ENCODE measurements around the gene DPYSL4.

DPYSL4 gene

GRCh38 chr10:132231656-132232022 is 44.9 kb downstream of the DPYSL4 start:
- in situ Hi-C loops (cut with HindIII; ENCODE audit: low pct_unique_long_range_greater_than_20kb, low sequenced_read_pairs) = no loop called here
- TF ChIP-seq JUND (IDR thresholded peaks at IDR 0.05; ENCODE audit: low read depth) = no peak
- DNase-seq (ENCODE audit: low read depth in 1 of 2, low spot score in 1 of 2) = no peak

GRCh38 chr10:132232023-132232951 is 45.5 kb downstream of the DPYSL4 start:
- in situ Hi-C loops (cut with HindIII; ENCODE audit: low pct_unique_long_range_greater_than_20kb, low sequenced_read_pairs) = no loop called here
- no peak for TF ChIP-seq JUND (IDR thresholded peaks at IDR 0.05; ENCODE audit: low read depth)
- DNase-seq (ENCODE audit: low read depth in 1 of 2, low spot score in 1 of 2) = no peak

DNA sequence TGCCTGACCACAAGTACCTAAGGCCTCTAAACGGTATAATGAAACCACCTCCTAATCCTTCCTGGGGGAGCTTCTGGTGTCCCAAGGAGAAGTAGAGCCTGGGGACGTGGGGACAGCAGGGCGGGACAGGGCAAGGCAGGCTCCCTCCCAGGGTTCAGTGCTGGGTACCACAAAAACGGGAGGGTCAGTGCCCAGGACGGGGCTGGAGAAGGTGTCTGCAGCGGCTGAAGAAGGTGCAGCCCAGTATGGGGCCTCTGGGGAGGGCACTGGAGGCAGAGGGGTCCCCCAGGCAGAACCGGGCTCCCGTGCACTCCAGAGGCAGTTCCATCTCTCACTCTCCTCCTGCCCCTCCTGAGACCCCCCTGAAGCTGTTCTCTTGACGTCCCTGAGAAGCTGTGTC is 46.2 kb downstream of the DPYSL4 start:
- in situ Hi-C loops (cut with HindIII; ENCODE audit: low pct_unique_long_range_greater_than_20kb, low sequenced_read_pairs) = no loop called here
- no peak for DNase-seq (ENCODE audit: low read depth in 1 of 2, low spot score in 1 of 2)
- no peak for TF ChIP-seq JUND (IDR thresholded peaks at IDR 0.05; ENCODE audit: low read depth)

- TF ChIP-seq JUND (IDR thresholded peaks at IDR 0.05; ENCODE audit: low read depth) = no peak
- DNase-seq (ENCODE audit: low read depth in 1 of 2, low spot score in 1 of 2) = no peak
- in situ Hi-C loops (cut with HindIII; ENCODE audit: low pct_unique_long_range_greater_than_20kb, low sequenced_read_pairs) = no loop called here
Measured at GRCh38 chr10:132233501-132234085, 46.8 kb downstream of the DPYSL4 start.

- TF ChIP-seq JUND (IDR thresholded peaks at IDR 0.05; ENCODE audit: low read depth) = no peak
- no peak for DNase-seq (ENCODE audit: low read depth in 1 of 2, low spot score in 1 of 2)
- in situ Hi-C loops (cut with HindIII; ENCODE audit: low pct_unique_long_range_greater_than_20kb, low sequenced_read_pairs) = no loop called here
Measured at GRCh38 chr10:132234860-132235259, 48.1 kb downstream of the DPYSL4 start.

DNA sequence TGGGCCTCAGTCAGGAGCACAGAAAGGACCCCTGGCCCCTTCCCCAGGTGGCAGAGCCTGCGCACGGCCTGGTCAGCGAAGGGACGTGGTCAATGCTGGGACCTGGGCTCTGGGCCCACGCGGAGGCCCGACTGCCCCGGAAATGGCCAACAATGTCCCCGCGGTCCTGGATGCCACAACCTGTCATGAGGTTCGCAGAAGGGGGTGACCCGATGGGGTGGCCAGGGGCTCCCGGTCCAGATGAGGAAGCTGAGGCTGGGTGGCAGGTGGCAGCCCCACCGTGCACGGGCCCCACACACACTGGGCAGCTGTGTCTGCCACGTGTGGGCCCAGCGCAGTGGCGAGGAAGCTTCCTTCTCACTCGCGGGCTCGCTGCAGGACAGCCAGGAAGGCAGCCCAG is 49.4 kb downstream of the DPYSL4 start:
- no peak for TF ChIP-seq JUND (IDR thresholded peaks at IDR 0.05; ENCODE audit: low read depth)
- in situ Hi-C loops (cut with HindIII; ENCODE audit: low pct_unique_long_range_greater_than_20kb, low sequenced_read_pairs) = no loop called here
- DNase-seq (ENCODE audit: low read depth in 1 of 2, low spot score in 1 of 2) = no peak

- no peak for DNase-seq (ENCODE audit: low read depth in 1 of 2, low spot score in 1 of 2)
- no peak for TF ChIP-seq JUND (IDR thresholded peaks at IDR 0.05; ENCODE audit: low read depth)
- in situ Hi-C loops (cut with HindIII; ENCODE audit: low pct_unique_long_range_greater_than_20kb, low sequenced_read_pairs) = no loop called here
Measured at GRCh38 chr10:132236881-132237280, 50.1 kb downstream of the DPYSL4 start.

DNA sequence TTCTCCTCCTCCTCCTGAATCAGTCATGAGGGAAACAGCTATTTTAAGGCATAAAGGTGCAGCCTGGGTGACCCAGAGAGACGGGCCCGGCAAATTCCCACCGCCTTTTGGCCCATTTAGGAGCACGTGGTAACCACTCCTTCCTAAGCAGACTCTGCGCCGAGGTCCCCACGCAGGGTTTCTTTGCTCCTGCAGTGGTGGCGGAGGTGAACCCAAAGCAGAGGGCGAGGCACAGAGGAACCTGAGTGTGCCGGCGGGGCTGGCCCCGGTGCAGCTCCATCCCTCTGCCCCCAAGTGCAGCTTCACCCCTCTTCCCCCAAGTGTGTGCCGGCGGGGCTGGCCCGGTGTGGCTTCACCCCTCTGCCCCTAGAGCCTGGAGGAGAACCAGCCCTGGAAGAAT is 50.6 kb downstream of the DPYSL4 start:
- no peak for TF ChIP-seq JUND (IDR thresholded peaks at IDR 0.05; ENCODE audit: low read depth)
- in situ Hi-C loops (cut with HindIII; ENCODE audit: low pct_unique_long_range_greater_than_20kb, low sequenced_read_pairs) = no loop called here

DNA sequence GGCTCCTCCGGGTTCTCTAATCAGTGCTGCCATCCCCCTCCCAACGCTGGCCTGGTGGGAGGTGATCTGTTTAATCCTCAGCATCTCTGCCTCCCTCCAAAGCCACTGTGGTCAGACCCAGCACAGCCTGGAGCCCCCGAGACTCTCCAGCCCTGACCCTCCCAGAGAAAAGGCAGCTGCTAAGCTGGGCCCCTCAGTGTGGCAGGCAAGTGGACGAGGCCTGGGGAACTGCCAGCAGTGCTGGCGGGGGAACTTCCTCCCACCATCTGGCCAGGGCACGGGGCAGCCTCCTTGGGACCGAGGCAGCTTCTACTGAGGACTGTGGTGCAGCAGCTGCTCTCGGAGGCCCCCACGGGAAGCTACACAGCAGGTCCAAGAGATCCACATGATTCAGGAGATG is 51.1 kb downstream of the DPYSL4 start:
- in situ Hi-C loops (cut with HindIII; ENCODE audit: low pct_unique_long_range_greater_than_20kb, low sequenced_read_pairs) = no loop called here
- DNase-seq (ENCODE audit: low read depth in 1 of 2, low spot score in 1 of 2) = no peak
- no peak for TF ChIP-seq JUND (IDR thresholded peaks at IDR 0.05; ENCODE audit: low read depth)

More for the DNA sequence above, 50.6 kb downstream of the DPYSL4 start:
- no peak for DNase-seq (ENCODE audit: low read depth in 1 of 2, low spot score in 1 of 2)

DNA sequence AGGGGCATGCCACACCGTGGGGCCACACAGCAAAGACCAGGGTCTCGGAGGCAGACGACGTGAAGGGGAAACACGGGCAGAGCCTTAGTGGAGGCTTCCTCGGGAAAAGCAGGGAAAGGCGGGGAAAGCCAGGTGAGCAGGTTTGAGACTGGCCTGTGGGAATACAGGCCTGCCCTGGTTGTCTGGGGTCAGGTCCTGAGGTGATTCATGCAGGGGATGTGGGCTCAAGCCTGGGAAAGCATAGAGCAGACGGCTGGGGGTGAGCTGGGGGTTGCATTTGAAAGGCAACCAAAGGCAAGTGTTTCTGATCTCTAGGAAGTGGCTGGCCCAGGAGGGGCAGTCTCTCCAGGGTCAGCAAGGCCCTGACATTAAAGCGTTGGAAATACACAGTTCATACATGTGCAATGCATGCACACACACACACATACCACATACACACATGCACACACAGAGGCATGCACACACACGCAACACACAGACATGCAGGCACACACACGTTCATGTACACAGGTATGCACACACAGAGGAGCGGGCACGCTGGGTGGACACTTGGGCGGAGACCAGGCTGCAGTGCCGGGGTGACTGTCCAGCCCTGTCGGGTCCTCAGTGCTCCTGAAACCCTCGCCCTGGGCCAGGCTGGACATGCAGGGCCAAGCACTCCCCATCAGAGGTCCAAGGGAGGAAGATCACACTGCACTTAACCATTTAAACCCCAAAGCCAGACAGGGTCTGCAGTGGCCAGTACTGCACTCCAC is 51.8 kb downstream of the DPYSL4 start:
- no peak for TF ChIP-seq JUND (IDR thresholded peaks at IDR 0.05; ENCODE audit: low read depth)
- in situ Hi-C loops (cut with HindIII; ENCODE audit: low pct_unique_long_range_greater_than_20kb, low sequenced_read_pairs) = no loop called here
- DNase-seq (ENCODE audit: low read depth in 1 of 2, low spot score in 1 of 2) = no peak

DNA sequence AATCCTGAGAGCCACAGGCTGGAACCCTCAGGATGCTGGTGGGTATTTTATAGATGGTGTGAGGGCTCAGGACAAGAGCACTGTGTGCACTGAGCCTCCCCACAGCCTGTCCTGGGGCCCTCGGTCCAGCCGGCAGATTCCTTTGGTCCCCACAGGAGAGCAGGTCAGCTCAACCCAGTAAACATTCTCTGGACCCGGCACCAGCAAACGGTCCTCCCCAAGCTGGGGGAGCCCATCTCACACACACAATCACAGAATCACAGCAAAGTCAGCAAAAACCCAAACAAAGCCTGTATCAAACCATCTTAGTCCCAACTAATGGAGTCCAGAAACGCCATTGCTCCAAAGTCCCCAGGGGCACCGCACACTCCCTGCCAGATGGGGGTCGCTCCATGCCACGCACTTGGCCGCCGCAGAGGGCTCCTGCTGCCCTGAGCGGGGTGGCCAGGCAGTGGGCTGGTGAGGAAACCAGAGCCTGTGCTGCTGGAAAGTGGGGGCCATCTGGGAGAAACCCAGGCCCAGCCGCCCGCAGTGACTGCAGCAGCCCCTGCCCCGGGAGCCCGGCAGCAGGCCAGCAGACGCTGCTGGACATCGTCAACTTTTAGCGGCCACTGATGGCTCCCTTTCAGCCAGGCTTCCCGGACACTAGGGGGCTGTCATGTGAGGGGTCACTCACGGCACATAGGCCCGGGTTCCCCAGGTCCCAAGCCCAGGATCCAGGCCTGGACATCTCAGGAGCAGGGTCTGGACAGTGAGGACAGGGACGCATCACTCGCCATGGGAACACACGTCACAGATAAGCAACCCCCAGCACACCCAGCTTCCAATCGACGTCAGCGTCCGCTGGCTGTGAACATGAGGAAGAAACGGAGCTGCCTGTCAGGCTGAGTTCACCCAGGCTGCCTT is 52.6 kb downstream of the DPYSL4 start:
- no peak for TF ChIP-seq JUND (IDR thresholded peaks at IDR 0.05; ENCODE audit: low read depth)
- in situ Hi-C loops (cut with HindIII; ENCODE audit: low pct_unique_long_range_greater_than_20kb, low sequenced_read_pairs) = no loop called here
- DNase-seq (ENCODE audit: low read depth in 1 of 2, low spot score in 1 of 2) = no peak

GRCh38 chr10:132240156-132240555 is 53.4 kb downstream of the DPYSL4 start:
- no peak for DNase-seq (ENCODE audit: low read depth in 1 of 2, low spot score in 1 of 2)
- no peak for TF ChIP-seq JUND (IDR thresholded peaks at IDR 0.05; ENCODE audit: low read depth)
- in situ Hi-C loops (cut with HindIII; ENCODE audit: low pct_unique_long_range_greater_than_20kb, low sequenced_read_pairs) = no loop called here
